ENCODE measurements around the gene MDM2. TPM values are rescaled to one million over a fixed set of nuclear protein-coding genes. Genes with fewer than 3 reads are reported as not detected.
A peak's percentile ranks its signal among the peaks of the same experiment; 100 is the strongest.

MDM2 gene
- total and polyA plus RNA-seq, 2 of the 13 experiments (the other 11 are each of a cell fraction or from before 2014, with no cell fraction given) = 29.3 to 314 TPM

DNA sequence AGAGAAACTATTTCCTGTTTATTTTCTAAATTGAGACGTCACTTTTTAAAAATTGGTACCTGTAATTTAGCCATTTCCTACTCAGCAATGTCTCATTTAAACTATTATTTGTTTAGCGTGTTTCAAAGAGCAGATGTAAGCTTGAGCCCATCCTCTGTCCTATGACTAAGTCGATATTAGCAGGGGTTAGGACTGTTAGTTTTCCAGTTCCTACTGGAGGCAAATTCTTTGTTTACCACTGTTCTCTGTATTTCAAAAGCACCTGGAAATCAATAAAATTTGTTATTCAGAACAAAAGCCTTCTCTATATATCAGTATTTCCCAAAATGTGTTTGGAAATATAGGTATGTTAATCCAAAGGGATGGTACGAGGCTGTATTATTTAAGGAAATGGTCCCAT is 42.4 kb downstream of the MDM2 start:
- Histone ChIP-seq H4K20me1 (ENCODE audit: insufficient read depth, low read length) (peaks cover 2% of the 10 kb centered on the region; the same call in 1 of the 2 replicates), H2AFZ (ENCODE audit: low read length) (no peak overlapping the region), H3K9ac (ENCODE audit: insufficient read depth, low read depth, low read length) (no peak overlapping the region), H3K9me3 (ENCODE audit: low read length) (no peaks in the 10 kb centered on the region), H3K4me2 (ENCODE audit: low read depth, low read length) (no peak overlapping the region), H3K36me3 (replicated peaks in 1 of 2; ENCODE audit: control insufficient read depth in 1 of 2, insufficient read depth in 2 of 2, low read length in 2 of 2) (no peaks in the 10 kb centered on the region), H3K4me1 (ENCODE audit: insufficient read depth, low read length) (peaks cover 53% of the 10 kb centered on the region), H3K27ac (ENCODE audit: extremely low read length, insufficient read depth, low read length) (peak overlapping the region; percentile 33), H3K4me3 (replicated peaks in 1 of 3; ENCODE audit: insufficient read depth in 1 of 3, low read depth in 2 of 3, low read length in 3 of 3) (no peak overlapping the region), H3K79me2 (ENCODE audit: insufficient read depth, low read length) (no peaks in the 10 kb centered on the region), H3K27me3 (ENCODE audit: control insufficient read depth in 1 of 2, insufficient read depth in 2 of 2, low read length in 2 of 2) (no peaks in the 10 kb centered on the region)
- BruUV-seq (replicated peaks) = no TSS peak
- CTCF ChIA-PET (ENCODE audit: low intra/inter-chr PET ratio, low total read pairs) = no interaction called here
- in situ Hi-C loops (cut with HindIII; ENCODE audit: extremely low pct_ligation_motif_present, low pct_unique_long_range_greater_than_20kb) = no loop called here
- under 1% methylated on average over 4 of the region's 4 CpGs for WGBS (ENCODE audit: low lambda C conversion rate)
- POLR2A ChIA-PET = no interaction called here
- DNase-seq (ENCODE audit: low spot score) (peak; percentile 59), FAIRE-seq (no peak), ATAC-seq (peak; percentile 50)
- intact Hi-C loops (cut with micrococcal nuclease; ENCODE audit: unreplicated experiment) = no loop called here
- peak; percentile 58; the same call in 1 of the 2 replicates for TF ChIP-seq GATAD2A (CRISPR knock-in tag; IDR thresholded peaks at IDR 0.05)
- TF ChIP-seq, protein P1, sequence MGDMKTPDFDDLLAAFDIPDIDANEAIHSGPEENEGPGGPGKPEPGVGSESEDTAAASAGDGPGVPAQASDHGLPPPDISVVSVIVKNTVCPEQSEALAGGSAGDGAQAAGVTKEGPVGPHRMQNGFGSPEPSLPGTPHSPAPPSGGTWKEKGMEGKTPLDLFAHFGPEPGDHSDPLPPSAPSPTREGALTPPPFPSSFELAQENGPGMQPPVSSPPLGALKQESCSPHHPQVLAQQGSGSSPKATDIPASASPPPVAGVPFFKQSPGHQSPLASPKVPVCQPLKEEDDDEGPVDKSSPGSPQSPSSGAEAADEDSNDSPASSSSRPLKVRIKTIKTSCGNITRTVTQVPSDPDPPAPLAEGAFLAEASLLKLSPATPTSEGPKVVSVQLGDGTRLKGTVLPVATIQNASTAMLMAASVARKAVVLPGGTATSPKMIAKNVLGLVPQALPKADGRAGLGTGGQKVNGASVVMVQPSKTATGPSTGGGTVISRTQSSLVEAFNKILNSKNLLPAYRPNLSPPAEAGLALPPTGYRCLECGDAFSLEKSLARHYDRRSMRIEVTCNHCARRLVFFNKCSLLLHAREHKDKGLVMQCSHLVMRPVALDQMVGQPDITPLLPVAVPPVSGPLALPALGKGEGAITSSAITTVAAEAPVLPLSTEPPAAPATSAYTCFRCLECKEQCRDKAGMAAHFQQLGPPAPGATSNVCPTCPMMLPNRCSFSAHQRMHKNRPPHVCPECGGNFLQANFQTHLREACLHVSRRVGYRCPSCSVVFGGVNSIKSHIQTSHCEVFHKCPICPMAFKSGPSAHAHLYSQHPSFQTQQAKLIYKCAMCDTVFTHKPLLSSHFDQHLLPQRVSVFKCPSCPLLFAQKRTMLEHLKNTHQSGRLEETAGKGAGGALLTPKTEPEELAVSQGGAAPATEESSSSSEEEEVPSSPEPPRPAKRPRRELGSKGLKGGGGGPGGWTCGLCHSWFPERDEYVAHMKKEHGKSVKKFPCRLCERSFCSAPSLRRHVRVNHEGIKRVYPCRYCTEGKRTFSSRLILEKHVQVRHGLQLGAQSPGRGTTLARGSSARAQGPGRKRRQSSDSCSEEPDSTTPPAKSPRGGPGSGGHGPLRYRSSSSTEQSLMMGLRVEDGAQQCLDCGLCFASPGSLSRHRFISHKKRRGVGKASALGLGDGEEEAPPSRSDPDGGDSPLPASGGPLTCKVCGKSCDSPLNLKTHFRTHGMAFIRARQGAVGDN (CRISPR knock-in tag; IDR thresholded peaks at IDR 0.05) = no peak
- TF ChIP-seq ZNF335 (CRISPR knock-in tag; IDR thresholded peaks at IDR 0.05) = no peak
- TF ChIP-seq, protein P2, sequence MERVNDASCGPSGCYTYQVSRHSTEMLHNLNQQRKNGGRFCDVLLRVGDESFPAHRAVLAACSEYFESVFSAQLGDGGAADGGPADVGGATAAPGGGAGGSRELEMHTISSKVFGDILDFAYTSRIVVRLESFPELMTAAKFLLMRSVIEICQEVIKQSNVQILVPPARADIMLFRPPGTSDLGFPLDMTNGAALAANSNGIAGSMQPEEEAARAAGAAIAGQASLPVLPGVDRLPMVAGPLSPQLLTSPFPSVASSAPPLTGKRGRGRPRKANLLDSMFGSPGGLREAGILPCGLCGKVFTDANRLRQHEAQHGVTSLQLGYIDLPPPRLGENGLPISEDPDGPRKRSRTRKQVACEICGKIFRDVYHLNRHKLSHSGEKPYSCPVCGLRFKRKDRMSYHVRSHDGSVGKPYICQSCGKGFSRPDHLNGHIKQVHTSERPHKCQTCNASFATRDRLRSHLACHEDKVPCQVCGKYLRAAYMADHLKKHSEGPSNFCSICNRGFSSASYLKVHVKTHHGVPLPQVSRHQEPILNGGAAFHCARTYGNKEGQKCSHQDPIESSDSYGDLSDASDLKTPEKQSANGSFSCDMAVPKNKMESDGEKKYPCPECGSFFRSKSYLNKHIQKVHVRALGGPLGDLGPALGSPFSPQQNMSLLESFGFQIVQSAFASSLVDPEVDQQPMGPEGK (CRISPR knock-in tag; IDR thresholded peaks at IDR 0.05) = no peak
- TF ChIP-seq FOXC1 (CRISPR knock-in tag; IDR thresholded peaks at IDR 0.05; ENCODE audit: borderline replicate concordance) = no peak
- peak; percentile 15; the same call in 1 of the 2 replicates for TF ChIP-seq RARA (CRISPR knock-in tag; IDR thresholded peaks at IDR 0.05)
- TF ChIP-seq, protein P3, sequence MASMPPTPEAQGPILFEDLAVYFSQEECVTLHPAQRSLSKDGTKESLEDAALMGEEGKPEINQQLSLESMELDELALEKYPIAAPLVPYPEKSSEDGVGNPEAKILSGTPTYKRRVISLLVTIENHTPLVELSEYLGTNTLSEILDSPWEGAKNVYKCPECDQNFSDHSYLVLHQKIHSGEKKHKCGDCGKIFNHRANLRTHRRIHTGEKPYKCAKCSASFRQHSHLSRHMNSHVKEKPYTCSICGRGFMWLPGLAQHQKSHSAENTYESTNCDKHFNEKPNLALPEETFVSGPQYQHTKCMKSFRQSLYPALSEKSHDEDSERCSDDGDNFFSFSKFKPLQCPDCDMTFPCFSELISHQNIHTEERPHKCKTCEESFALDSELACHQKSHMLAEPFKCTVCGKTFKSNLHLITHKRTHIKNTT (CRISPR knock-in tag; IDR thresholded peaks at IDR 0.05) = no peak
- TF ChIP-seq ZNF530 (CRISPR knock-in tag; IDR thresholded peaks at IDR 0.05; ENCODE audit: low read depth) = no peak
- TF ChIP-seq RCOR2 (CRISPR knock-in tag; IDR thresholded peaks at IDR 0.05) = peak; percentile 26; the same call in 1 of the 2 replicates
- no peak for TF ChIP-seq ZNF282 (IDR thresholded peaks at IDR 0.05; ENCODE audit: partially characterized antibody)
- no peak for TF ChIP-seq ZNF12 (CRISPR knock-in tag; IDR thresholded peaks at IDR 0.05)
- no peak for TF ChIP-seq CREB1 (IDR thresholded peaks at IDR 0.05)
- TF ChIP-seq CREB1 (CRISPR knock-in tag; IDR thresholded peaks at IDR 0.05) = peak; percentile 39; the same call in 1 of the 2 replicates
- no peak for TF ChIP-seq SP2 (CRISPR knock-in tag; IDR thresholded peaks at IDR 0.05)
- TF ChIP-seq, protein P4, sequence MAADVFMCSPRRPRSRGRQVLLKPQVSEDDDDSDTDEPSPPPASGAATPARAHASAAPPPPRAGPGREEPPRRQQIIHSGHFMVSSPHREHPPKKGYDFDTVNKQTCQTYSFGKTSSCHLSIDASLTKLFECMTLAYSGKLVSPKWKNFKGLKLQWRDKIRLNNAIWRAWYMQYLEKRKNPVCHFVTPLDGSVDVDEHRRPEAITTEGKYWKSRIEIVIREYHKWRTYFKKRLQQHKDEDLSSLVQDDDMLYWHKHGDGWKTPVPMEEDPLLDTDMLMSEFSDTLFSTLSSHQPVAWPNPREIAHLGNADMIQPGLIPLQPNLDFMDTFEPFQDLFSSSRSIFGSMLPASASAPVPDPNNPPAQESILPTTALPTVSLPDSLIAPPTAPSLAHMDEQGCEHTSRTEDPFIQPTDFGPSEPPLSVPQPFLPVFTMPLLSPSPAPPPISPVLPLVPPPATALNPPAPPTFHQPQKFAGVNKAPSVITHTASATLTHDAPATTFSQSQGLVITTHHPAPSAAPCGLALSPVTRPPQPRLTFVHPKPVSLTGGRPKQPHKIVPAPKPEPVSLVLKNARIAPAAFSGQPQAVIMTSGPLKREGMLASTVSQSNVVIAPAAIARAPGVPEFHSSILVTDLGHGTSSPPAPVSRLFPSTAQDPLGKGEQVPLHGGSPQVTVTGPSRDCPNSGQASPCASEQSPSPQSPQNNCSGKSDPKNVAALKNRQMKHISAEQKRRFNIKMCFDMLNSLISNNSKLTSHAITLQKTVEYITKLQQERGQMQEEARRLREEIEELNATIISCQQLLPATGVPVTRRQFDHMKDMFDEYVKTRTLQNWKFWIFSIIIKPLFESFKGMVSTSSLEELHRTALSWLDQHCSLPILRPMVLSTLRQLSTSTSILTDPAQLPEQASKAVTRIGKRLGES (CRISPR knock-in tag; IDR thresholded peaks at IDR 0.05; ENCODE audit: borderline replicate concordance) = no peak
- TF ChIP-seq CCDC6 (CRISPR knock-in tag; IDR thresholded peaks at IDR 0.05) = no peak
- no peak for TF ChIP-seq HOXA5 (CRISPR knock-in tag; IDR thresholded peaks at IDR 0.05)

Data from HepG2 (cell line).